H1 (cell line): ENCODE data around the gene PSMA5. TPM values are rescaled to one million over a fixed set of nuclear protein-coding genes. Genes with fewer than 3 reads are reported as not detected.

ENCODE experiments used
- EZH2 ChIP-seq: fragments of 200-600 bp; sonication (generic); IDR thresholded peaks from 2 replicates; pipeline ENCODE4 v1.7.1; 2012; ENCODE audit warnings: low read depth, mild to moderate bottlenecking, moderate library complexity, low read length, inconsistent platforms; ENCODE audit not compliant: severe bottlenecking
- SP2 ChIP-seq: IDR thresholded peaks from 2 replicates; pipeline ENCODE4 v1.6.1; 2012; ENCODE audit warnings: mild to moderate bottlenecking, low read length, inconsistent platforms
- TEAD4 ChIP-seq: IDR thresholded peaks from 2 replicates; pipeline ENCODE4 v1.6.1; 2012; ENCODE audit warnings: low read depth, low read length, inconsistent platforms, mixed read lengths
- polyA plus RNA-seq, 7 experiments: library from polyadenylated mRNA; depleted of rRNA in 3 of 7; stranded (reverse) in 5 of 7; unstranded in 2 of 7; fragments of >200 nt in 5 of 7; fragments of 200-250 nt in 2 of 7; gene quantifications; 1 replicate in 5 of 7; 2 replicates in 1 of 7; 4 replicates in 1 of 7; pipeline versions ENCODE4 v1.2.1 to v1.2.3, GENCODE V29; 2011 to 2013; ENCODE audit warnings: missing spikeins in 2 of 7, mixed read lengths in 2 of 7
- total RNA-seq: library from RNA; stranded (reverse); fragmentation: NEBNext Ultra II Directional; extraction: Animal tissue kit (Norgen Biotek cat#: 25700); gene quantifications from 2 replicates; pipeline ENCODE4 v1.2.1, GENCODE V29; 2021

PSMA5 gene
- total and polyA plus RNA-seq, 2 of the 8 experiments (the other 6 are each of a cell fraction or from before 2014, with no cell fraction given), result 140 to 166 TPM

GRCh38 chr1:109383087-109383779, 43.0 kb downstream of the PSMA5 start (continued):
- TF ChIP-seq EZH2, result no peak
- TF ChIP-seq TEAD4, result peak; percentile 98
- no peak for TF ChIP-seq SP2
